Stimulated activated CD4-positive, alpha-beta T cell treated with anti-CD3 and anti-CD28 coated beads, Interleukin-4, amount 100 ng/mL, for 1 hour (primary cell): ENCODE measurements around the gene ENKUR.
"Not testable (repeated sequence)": the region's sequence is repeated elsewhere in the genome, so short reads cannot be mapped to it uniquely, and the experiment has no call there.

Source experiments
- DNase-seq: peaks from one replicate; pipeline ENCODE4 v3.0.0-alpha.2; 2020

The ENKUR gene

GRCh38 chr10:24969841-24970281 is 46.1 kb downstream of the ENKUR start:
- no peak for DNase-seq

GRCh38 chr10:24968951-24969350 is 47.0 kb downstream of the ENKUR start:
- not testable (repeated sequence) for DNase-seq

- no peak for DNase-seq
These were observed 47.6 kb downstream of the ENKUR start for GRCh38 chr10:24968349-24968748.

DNA sequence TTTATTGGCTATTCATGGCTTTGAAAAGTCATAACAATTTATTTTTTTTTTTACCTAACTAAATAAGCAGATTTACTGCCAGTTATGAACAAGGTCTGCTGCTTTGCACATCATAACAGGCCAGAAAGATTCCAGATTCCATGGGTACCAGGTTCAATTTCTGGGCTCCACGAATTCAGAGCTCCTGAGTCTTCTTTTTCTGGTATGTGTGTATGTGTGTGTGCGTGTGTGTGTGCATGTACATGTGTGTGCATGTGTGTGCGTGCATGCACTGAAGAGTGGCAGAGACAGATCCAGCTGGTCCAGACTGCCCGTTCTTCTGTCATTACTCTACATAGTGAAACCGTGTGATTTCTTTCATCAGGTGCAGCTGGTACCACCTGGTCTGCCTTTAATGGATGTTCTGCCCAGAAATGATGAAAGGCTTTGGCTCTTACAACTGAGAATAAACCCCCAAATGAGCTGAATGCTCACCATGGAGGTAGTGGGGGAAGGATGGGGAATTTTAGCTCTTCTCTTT is 48.9 kb downstream of the ENKUR start:
- DNase-seq: no peak

- DNase-seq: no peak
These were observed 50.9 kb downstream of the ENKUR start for GRCh38 chr10:24965051-24965450.

DNA sequence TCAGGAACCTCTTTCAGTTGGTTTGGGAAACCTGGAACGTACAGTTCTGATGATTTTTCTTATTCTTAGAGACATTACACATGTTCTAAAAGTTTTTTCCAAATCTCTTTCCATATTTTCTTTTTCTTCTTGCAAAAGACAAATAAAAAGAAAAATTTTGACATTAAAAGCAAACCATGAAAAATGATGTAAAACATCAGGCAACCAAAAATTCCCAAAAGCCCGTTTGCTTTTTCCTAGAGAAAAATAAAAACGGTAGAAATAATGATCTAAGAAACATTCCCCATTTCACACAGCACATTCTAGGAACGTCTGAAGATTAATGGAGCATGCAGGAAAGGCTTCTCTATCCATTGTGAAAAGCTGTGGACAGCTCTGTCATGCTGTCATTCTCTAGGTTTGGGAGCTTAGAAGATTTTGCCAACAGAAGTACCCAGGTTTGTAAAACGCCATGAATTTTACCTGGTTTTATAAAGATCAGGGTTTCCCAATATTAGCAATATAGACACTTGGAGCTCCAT is 52.4 kb downstream of the ENKUR start:
- no peak for DNase-seq

DNA sequence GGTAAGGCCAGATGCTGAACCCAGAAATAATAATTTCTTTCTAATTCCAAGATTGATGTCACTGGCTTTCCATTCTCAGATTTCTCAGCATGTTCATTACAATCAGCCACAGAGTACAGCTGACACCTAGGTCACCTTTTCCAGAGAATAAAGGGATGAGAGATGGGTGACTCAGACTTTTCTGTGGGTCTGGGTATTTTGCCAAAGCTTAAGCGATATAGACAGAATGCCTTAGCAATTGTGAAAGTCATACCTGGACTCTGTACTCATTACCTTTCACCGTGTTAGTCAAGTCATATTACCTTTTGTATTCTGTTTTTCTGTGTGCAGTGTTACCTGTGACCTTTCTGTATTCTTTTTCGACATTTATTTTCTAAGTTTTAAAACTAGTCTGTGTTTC is 53.0 kb downstream of the ENKUR start:
- DNase-seq: no peak

GRCh38 chr10:24961582-24961981 is 54.4 kb downstream of the ENKUR start:
- no peak for DNase-seq

GRCh38 chr10:24959382-24959730 is 56.6 kb downstream of the ENKUR start:
- no peak for DNase-seq

DNA sequence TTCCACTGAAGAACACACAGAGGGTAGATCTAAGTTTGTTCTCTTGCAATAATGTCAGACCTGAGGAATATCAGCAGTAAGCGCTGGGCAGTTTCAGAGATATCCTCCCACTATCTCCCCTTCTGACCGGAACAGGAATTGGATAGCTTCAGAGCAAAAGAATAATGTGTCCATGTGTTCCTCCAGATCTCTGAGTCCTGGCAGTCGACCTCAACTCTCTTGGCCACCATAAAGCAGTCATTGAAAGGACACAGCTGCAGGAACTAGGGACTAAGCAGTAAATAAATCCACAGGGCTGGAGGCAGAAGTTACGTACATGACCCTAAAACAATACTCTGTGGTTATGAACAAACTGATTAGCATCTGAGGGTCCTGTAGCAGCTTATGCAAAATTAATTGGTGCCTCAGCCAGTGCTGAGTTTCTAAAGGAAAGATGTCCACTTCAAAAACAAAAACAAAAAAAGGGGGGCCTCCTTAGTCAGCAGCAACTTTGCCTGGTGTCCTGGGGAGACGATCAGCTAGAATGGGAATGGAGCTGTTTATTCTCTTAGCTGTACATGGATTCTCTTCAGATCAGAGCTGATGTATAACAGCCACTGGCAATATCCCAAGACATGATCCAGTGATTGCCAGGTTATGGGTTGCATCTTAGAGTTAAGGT is 57.1 kb downstream of the ENKUR start:
- no peak for DNase-seq

GRCh38 chr10:24958091-24958720 is 57.8 kb downstream of the ENKUR start:
- no peak for DNase-seq

DNA sequence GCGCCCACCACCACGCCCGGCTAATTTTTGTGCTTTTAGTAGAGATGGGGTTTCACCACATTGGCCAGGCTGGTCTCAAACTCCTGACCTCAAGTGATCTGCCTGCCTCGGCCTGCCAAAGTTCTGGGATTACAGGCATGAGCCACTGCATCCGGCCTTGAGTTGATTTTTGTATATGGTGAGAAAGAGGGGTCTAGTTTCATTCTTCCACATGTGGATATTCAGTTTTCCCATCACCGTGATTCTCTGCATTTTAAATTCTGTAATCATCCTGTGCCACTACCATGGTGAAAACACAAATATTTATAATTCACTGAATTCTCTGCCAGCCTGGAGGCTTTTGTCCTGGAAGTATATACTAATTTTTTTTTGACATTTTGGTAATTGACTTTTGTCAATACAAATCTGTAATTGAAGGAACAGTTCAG is 58.3 kb downstream of the ENKUR start:
- DNase-seq: not testable (repeated sequence)

- DNase-seq: no peak
These were observed 62.3 kb downstream of the ENKUR start for GRCh38 chr10:24953675-24954074.

DNA sequence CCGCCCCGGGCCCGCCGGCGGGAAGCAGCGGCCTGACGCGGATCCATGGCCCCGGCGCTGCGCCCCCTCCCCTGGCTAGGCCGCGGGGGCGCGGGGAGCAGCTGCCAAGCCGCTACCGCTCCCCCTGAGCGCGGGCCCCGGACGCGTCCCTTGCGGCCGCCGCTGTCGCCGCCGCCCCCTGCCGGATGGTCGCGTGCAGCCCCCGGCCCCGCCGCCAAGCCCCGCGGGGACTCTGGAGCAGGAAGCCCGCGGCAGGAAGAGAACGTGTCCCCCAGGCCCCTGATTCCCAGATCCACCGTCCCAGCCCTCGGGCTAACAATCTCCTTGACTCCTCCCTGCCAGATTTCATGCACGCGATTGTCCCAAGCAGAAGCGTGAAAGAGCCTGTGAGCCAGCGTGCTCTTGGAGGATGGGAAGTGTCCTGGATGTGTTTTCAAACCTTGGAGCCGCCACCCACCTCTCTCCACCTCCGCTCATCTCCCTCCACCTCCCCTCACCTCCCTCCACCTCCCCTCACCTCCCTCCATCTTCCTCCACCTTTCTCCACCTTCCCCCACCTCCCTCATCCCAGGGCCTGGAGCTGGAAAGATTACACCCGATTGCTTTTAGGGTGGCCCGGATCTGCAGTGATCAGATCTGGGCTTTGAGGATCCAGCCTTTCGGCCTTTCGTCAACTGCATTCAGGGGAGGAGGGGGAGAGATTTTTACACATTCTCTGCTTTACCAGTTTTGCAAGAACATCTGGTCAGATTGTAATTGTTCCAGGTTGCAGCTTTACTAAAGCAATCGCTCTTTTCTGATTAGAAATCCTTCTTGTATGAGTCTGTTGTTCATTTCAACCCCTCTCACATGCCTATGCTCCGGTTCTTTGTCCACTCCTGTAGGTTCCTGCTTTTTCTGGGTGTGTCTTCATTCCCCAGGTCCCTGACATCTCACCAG is 63.0 kb downstream of the ENKUR start:
- DNase-seq: peak; percentile 62

- DNase-seq: peak; percentile 17
These were observed 63.7 kb downstream of the ENKUR start, which contains the start of gene PRTFDC1 for GRCh38 chr10:24952143-24952706. Gene PRTFDC1, minus strand, starts transcription at chr10:24952606. Its CDS starts 31 bp downstream, at chr10:24952575.

DNA sequence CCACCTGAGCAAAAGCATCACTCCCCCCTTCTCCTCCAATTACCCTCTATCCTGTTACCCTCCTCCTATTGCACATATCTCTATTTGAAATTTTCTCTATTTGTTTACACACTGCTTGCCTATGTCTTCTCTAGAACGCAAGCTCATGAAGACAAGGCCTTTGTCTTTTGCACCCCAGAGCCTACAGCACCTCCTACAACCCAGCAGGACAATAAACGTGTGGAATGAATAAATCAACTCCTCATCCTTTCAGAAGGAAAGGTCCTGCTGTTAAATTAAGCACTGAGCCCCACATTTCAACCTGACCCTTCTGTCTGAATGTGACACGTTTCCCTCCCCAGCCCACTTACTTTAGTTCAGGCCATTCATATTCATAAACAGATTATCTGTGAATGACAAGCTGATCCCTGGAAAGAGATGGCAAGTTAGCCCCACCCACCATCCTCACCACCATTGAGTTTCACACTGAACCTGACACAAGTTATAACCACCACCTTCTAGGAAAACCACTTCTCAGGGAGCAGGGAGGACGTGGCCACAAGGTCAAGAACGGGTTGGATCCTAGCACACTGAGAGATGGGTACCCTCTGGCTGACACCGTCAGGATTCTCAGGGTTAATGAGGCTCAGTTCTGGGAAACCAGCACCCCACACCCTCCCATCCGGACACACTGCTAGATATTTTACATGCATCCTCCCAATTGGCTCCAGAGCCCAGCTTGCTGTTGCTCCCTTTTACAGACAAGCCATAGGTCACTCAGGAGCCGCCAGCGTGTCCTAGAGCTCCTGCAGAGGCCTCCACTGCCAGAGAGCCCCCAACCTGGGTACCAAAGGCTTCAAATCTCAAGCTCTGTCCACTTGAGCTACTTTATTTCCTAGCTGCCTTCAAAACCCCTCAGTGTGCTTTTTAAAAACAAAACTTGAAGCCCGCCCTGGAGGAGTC is 64.5 kb downstream of the ENKUR start:
- DNase-seq: no peak

GRCh38 chr10:24950439-24950838 is 65.5 kb downstream of the ENKUR start:
- DNase-seq: no peak

GRCh38 chr10:24949616-24950015 is 66.3 kb downstream of the ENKUR start:
- no peak for DNase-seq

DNA sequence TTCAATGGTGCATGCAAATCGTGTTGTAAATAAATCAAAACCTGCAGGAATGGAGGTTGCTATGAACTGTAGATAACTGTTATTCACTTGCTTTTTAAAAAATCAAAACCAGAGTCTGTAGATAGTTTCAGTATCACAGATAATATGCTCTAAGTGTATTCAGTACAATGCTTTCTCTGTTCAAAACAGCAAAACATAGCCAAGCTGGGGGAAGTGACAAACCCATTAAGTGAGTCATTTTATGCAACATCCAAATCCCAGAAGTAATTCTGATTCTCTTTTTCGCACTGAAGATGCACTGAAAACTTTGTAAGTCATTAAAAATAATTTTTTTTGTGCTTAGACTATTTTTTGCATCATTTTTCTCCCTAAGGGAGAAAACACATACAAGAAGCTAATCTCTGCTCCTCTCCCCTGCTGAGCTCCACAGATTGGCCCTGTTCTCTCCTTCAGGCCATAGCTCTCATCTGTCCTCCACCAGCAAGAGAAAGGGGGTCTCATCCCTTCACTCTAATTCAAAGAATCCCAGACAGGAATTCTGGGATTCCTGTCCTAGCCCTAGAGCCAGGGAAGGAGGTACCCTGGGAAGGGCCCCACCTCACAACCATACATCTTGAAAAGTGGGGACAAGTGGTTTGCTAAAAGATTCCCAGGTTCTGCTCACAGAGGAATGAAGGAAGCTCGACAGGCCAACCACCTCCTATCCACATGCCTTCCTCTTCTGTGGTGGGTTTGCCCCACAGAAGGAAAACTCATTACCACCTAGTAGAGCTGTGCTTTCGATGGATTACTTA is 68.5 kb downstream of the ENKUR start:
- no peak for DNase-seq

GRCh38 chr10:24944512-24945255 is 71.3 kb downstream of the ENKUR start:
- DNase-seq: no peak
